Cardiac muscle cell (in vitro differentiated cells and primary cell): ENCODE measurements around the gene LAIR2. TPM values are rescaled to one million over a fixed set of nuclear protein-coding genes. Genes with fewer than 3 reads are reported as not detected.

Source experiments
- DNase-seq, 2 donors: peaks; one replicate each; pipeline versions ENCODE4 v3.0.0 to v3.0.0-alpha.2; 2010 to 2017; ENCODE audit warnings: low read depth in 1 of 2, low spot score in 1 of 2
- H3K27ac ChIP-seq: fragments of 200-600 bp; sonication (generic); 2 replicates; pipeline ENCODE4 v1.5.1; 2016
- H3K27me3 ChIP-seq: fragments of 200-600 bp; sonication (generic); 2 replicates; pipeline ENCODE4 v1.6.0; 2016; ENCODE audit warnings: control low read depth
- H3K36me3 ChIP-seq: fragments of 200-600 bp; sonication (generic); 2 replicates; pipeline ENCODE4 v1.5.1; 2016; ENCODE audit warnings: control low read depth
- H3K4me1 ChIP-seq: fragments of 200-600 bp; sonication (generic); 2 replicates; pipeline ENCODE4 v1.8.1; 2017; ENCODE audit warnings: low read depth, mild to moderate bottlenecking, mixed run types
- H3K4me3 ChIP-seq: fragments of 200-600 bp; sonication (generic); 2 replicates; pipeline ENCODE4 v1.5.1; 2016; ENCODE audit warnings: mild to moderate bottlenecking
- H3K9me3 ChIP-seq: fragments of 200-600 bp; sonication (generic); 2 replicates; pipeline ENCODE4 v1.5.1; 2017; ENCODE audit warnings: low read depth, mild to moderate bottlenecking, control low read depth
- CTCF ChIP-seq: IDR thresholded peaks from 2 replicates; pipeline ENCODE4 v1.5.1; 2012; ENCODE audit warnings: low read depth, mild to moderate bottlenecking, low read length
- polyA plus RNA-seq: library from polyadenylated mRNA; unstranded; fragments of >200 nt; fragmentation: Nextera tagmentation; extraction: Ambion mirVana; gene quantifications from 2 replicates; pipeline ENCODE4 v1.2.1, GENCODE V29; 2016
- total RNA-seq: library from RNA; depleted of rRNA; stranded (reverse); fragments of >200 nt; gene quantifications from 2 replicates; pipeline ENCODE4 v1.2.3, GENCODE V29; 2016

Gene LAIR2
- total and polyA plus RNA-seq, 2 experiments from 2014 or later: not detected

DNA sequence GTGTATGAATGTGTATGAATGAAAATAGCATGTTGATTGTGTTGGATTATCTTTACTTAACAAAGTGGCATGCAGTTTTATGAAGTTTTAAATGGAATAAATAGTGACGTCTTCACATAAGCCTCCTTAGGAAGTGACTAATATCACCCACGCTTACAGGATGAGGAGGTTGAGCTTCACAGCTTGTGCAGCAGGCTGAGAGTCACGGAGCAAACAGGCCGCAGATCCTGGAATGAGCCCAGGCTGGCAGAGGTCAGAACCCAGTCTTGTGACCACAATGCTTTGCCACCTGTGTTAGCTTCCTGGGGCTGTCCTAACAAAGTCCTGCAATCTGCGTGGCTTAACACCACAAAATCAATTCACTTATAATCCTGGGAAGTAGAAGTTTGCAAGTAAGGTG is 20.8 kb downstream of the LAIR2 start:
- Histone ChIP-seq H3K27ac (no peak overlapping the region), H3K36me3 (no peaks in the 10 kb centered on the region), H3K4me3 (no peak overlapping the region), H3K9me3 (no peaks in the 10 kb centered on the region), H3K27me3 (no peaks in the 10 kb centered on the region), H3K4me1 (no peaks in the 10 kb centered on the region)
- TF ChIP-seq CTCF: no peak
- DNase-seq: peak in 1 of 2 donors; percentile 2

DNA sequence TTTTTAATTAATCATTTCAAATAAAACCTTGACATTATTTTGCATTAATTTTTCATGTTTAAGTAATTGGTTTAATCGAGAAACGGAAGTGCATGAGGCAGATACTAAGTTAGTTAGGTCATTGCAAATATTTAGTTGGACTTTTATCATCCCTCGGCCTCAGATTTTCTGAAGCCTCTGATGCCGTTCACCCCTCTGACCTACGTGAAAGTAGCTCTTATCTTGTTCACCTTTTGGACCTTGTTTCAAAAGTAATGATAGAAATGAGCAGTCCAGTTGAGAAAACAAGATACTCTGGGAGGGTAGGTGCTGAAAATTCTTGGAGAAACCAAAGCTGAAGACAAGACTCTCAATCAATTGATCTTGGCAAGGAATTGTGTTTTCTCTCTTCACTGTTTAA is 23.0 kb downstream of the LAIR2 start:
- Histone ChIP-seq H3K27me3 (no peaks in the 10 kb centered on the region), H3K36me3 (no peaks in the 10 kb centered on the region), H3K4me1 (no peaks in the 10 kb centered on the region), H3K9me3 (no peaks in the 10 kb centered on the region), H3K4me3 (no peak overlapping the region), H3K27ac (no peak overlapping the region)
- no peak for DNase-seq
- no peak for TF ChIP-seq CTCF

DNA sequence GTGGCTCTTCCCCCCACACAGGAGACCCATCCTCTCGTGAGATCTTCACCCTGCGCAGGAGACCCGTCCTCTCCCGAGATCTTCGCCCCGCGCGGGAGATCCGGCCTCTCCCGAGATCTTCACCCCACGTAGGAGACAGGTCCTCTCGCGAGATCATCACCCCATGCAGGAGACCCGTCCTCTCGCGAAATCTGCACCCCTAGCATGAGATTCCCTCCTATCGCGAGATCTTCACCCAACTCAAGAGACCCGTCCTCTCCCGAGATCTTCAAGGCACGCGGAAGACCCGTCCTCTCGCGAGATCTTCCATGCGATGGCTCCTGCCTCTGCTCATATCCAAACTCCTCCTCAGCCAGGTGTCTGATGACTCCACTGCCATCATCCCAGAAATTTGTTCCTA is 24.3 kb downstream of the LAIR2 start:
- Histone ChIP-seq H3K27ac (no peak overlapping the region), H3K9me3 (no peaks in the 10 kb centered on the region), H3K4me1 (no peaks in the 10 kb centered on the region), H3K36me3 (no peaks in the 10 kb centered on the region), H3K27me3 (no peaks in the 10 kb centered on the region), H3K4me3 (no peak overlapping the region)
- no peak for DNase-seq
- TF ChIP-seq CTCF: no peak

GRCh38 chr19:54530866-54531265 is 28.2 kb downstream of the LAIR2 start:
- H3K27ac ChIP-seq: no peak overlapping the region
- H3K36me3 ChIP-seq: no peaks in the 10 kb centered on the region
- H3K27me3 ChIP-seq: no peaks in the 10 kb centered on the region
- DNase-seq: no peak
- H3K4me1 ChIP-seq: no peaks in the 10 kb centered on the region
- no peak overlapping the region for H3K4me3 ChIP-seq
- H3K9me3 ChIP-seq: no peaks in the 10 kb centered on the region
- TF ChIP-seq CTCF: no peak

DNA sequence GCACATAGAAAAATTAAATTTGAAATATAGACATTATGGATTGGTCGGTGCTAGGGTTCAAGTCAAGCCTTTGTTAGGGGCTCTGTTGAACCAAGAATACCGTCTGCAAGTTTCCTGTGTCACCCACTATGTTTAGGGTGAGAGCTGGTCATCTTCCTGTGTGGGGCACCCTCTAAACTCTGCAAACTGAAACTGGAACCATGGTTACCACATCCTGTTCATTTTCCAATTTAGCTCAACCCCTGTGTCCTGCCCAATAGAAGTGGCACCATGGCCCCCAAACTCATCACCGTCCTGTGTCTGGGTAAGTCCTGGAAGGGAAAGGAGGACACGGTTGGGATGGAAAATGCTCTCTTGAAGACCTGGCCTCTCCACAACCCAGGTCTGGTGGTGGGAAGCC is 29.9 kb downstream of the LAIR2 start:
- Histone ChIP-seq H3K27me3 (no peaks in the 10 kb centered on the region), H3K27ac (no peak overlapping the region), H3K9me3 (no peaks in the 10 kb centered on the region), H3K36me3 (no peaks in the 10 kb centered on the region), H3K4me3 (no peak overlapping the region), H3K4me1 (no peaks in the 10 kb centered on the region)
- no peak for TF ChIP-seq CTCF
- no peak for DNase-seq

DNA sequence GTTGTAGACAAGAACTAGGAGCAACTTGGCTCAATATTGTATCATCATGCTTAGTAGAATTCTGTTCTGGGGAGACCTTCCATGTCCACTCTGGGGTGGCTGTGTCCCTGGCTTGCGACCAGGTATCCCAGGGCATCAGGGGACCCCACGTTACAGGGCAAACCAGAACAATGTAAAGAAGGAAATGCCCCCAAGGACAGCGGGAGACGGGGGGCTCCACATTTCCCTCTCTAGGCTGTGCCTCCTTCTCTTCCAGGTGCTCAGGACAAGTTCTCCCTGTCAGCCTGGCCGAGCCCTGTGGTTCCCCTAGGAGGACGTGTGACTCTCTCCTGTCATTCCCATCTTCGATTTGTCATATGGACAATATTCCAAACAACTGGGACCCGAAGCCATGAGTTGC is 30.8 kb downstream of the LAIR2 start:
- no peak overlapping the region for H3K27ac ChIP-seq
- no peak for TF ChIP-seq CTCF
- no peak overlapping the region for H3K4me3 ChIP-seq
- no peaks in the 10 kb centered on the region for H3K4me1 ChIP-seq
- no peaks in the 10 kb centered on the region for H3K36me3 ChIP-seq
- no peak for DNase-seq
- H3K27me3 ChIP-seq: no peaks in the 10 kb centered on the region
- no peaks in the 10 kb centered on the region for H3K9me3 ChIP-seq
